Measurements from ENCODE around the gene BEST3. TPM values are rescaled to one million over a fixed set of nuclear protein-coding genes. Genes with fewer than 3 reads are reported as not detected.

The BEST3 gene
- total and polyA plus RNA-seq, 2 donors (not counting 3 experiments of a cell fraction or from before 2014, with no cell fraction given): 0.12 to 0.18 TPM

DNA sequence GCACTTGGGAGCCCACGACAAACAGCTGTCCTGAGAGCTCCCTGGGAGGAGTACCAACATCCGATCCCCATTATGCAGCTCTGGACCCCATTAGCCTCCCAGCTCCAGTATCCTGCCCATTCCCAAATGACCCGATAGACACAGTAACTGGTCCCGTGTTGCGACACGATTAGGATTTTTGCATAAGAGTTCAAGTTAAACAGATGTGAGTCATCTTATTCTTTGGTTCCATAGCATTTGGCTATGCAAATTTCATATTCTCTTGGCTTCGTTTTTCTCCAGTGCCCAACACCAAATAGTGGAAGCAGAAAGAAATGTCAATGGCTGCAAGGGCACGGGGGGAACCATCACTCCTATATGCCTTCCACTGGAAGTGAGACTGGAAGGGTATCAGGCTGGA, 45.4 kb downstream of the BEST3 start:
- Histone ChIP-seq H3K9ac (replicated peaks; ENCODE audit: extremely low read depth, insufficient read depth, low read length) (no peak overlapping the region), H3K4me1 (ENCODE audit: control insufficient read depth, extremely low read depth, insufficient read depth, low read length) (no peaks in the 10 kb centered on the region), H3K4me2 (ENCODE audit: insufficient read depth, low read length) (no peak overlapping the region), H2AFZ (ENCODE audit: low read depth, low read length) (no peak overlapping the region), H3K27ac (ENCODE audit: insufficient read depth, low read depth, low read length) (no peak overlapping the region), H3K36me3 (ENCODE audit: control insufficient read depth in 2 of 2, extremely low read depth in 1 of 2, insufficient read depth in 2 of 2, low read length in 2 of 2) (no peaks in the 10 kb centered on the region), H3K9me1 (replicated peaks; ENCODE audit: control insufficient read depth, extremely low read depth, insufficient read depth, low read length) (no peaks in the 10 kb centered on the region), H3K27me3 (ENCODE audit: control insufficient read depth in 2 of 2, insufficient read depth in 2 of 2, low read length in 2 of 2) (peaks cover 0 to 7% of the 10 kb centered on the region in 2 experiments), H3K4me3 (replicated peaks in 1 of 3; ENCODE audit: insufficient read depth in 1 of 3, low read depth in 1 of 3, low read length in 3 of 3) (no peak overlapping the region), H3K9me3 (replicated peaks; ENCODE audit: control insufficient read depth, insufficient read depth, low read length) (no peaks in the 10 kb centered on the region), H3K79me2 (ENCODE audit: control insufficient read depth, insufficient read depth, low read length) (no peaks in the 10 kb centered on the region), H4K20me1 (replicated peaks; ENCODE audit: control insufficient read depth, extremely low read depth, insufficient read depth, low read length) (no peaks in the 10 kb centered on the region)
- intact Hi-C loops (cut with micrococcal nuclease) (no loop called here), dilution Hi-C loops (cut with MboI; ENCODE audit: extremely low pct_ligation_motif_present, low sequenced_read_pairs) (no loop called here)
- DNase-seq (ENCODE audit: low read depth, low spot score) (no peak), FAIRE-seq (no peak)
- POLR2A ChIA-PET: no interaction called here
- no peak for TF ChIP-seq MYC (IDR thresholded peaks at IDR 0.05; ENCODE audit: low read depth, low read length)
- TF ChIP-seq, protein P1, sequence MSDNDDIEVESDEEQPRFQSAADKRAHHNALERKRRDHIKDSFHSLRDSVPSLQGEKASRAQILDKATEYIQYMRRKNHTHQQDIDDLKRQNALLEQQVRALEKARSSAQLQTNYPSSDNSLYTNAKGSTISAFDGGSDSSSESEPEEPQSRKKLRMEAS (IDR thresholded peaks at IDR 0.05; ENCODE audit: insufficient read depth, insufficient read length): no peak
- TF ChIP-seq, protein P2, sequence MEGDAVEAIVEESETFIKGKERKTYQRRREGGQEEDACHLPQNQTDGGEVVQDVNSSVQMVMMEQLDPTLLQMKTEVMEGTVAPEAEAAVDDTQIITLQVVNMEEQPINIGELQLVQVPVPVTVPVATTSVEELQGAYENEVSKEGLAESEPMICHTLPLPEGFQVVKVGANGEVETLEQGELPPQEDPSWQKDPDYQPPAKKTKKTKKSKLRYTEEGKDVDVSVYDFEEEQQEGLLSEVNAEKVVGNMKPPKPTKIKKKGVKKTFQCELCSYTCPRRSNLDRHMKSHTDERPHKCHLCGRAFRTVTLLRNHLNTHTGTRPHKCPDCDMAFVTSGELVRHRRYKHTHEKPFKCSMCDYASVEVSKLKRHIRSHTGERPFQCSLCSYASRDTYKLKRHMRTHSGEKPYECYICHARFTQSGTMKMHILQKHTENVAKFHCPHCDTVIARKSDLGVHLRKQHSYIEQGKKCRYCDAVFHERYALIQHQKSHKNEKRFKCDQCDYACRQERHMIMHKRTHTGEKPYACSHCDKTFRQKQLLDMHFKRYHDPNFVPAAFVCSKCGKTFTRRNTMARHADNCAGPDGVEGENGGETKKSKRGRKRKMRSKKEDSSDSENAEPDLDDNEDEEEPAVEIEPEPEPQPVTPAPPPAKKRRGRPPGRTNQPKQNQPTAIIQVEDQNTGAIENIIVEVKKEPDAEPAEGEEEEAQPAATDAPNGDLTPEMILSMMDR (IDR thresholded peaks at IDR 0.05; ENCODE audit: extremely low read depth in 1 of 2, insufficient read depth in 1 of 2, low read depth in 1 of 2, low read length in 2 of 2): no peak
- no peak for TF ChIP-seq JUN (IDR thresholded peaks at IDR 0.05; ENCODE audit: borderline replicate concordance, insufficient read depth, insufficient read length, low read depth)
- no peak for TF ChIP-seq FOS (IDR thresholded peaks at IDR 0.05; ENCODE audit: borderline replicate concordance, insufficient read depth, low read length)
- TF ChIP-seq EZH2 (IDR thresholded peaks at IDR 0.05; ENCODE audit: borderline replicate concordance, low read depth, low read length, severe bottlenecking): no peak
- TF ChIP-seq GATA2 (IDR thresholded peaks at IDR 0.05; ENCODE audit: insufficient read depth, insufficient read length, low read depth, low read length): no peak
- TF ChIP-seq POLR2AphosphoS5 (IDR thresholded peaks at IDR 0.05; ENCODE audit: insufficient read depth, low read depth, low read length): no peak
- CTCF ChIA-PET: interaction anchor here (1.7 kb wide), 1 partner anchor 14 kb away, joined by 7 read pairs; no protein-coding TSS in a partner anchor
- BruUV-seq (replicated peaks): no TSS peak
